ENCODE measurements around the gene PCMTD2.
A peak's percentile ranks its signal among the peaks of the same experiment; 100 is the strongest.

The PCMTD2 gene

GRCh38 chr20:64219730-64220129 is 35.8 kb upstream of the PCMTD2 start:
- no peak for DNase-seq (ENCODE audit: low read depth)
- TF ChIP-seq CTCF (IDR thresholded peaks at IDR 0.05; ENCODE audit: insufficient read depth, low read depth, low read length, missing control alignments) = no peak
- no peak overlapping the region for H3K4me3 ChIP-seq (ENCODE audit: low read length)

GRCh38 chr20:64220420-64220819 is 35.1 kb upstream of the PCMTD2 start:
- TF ChIP-seq CTCF (IDR thresholded peaks at IDR 0.05; ENCODE audit: insufficient read depth, low read depth, low read length, missing control alignments) = no peak
- no peak for DNase-seq (ENCODE audit: low read depth)
- H3K4me3 ChIP-seq (ENCODE audit: low read length) = no peak overlapping the region

GRCh38 chr20:64220891-64221527 is 34.5 kb upstream of the PCMTD2 start:
- DNase-seq (ENCODE audit: low read depth) = no peak
- TF ChIP-seq CTCF (IDR thresholded peaks at IDR 0.05; ENCODE audit: insufficient read depth, low read depth, low read length, missing control alignments) = no peak
- H3K4me3 ChIP-seq (ENCODE audit: low read length) = no peak overlapping the region

- H3K4me3 ChIP-seq (ENCODE audit: low read length) = no peak overlapping the region
- DNase-seq (ENCODE audit: low read depth) = peak; percentile 75
- no peak for TF ChIP-seq CTCF (IDR thresholded peaks at IDR 0.05; ENCODE audit: insufficient read depth, low read depth, low read length, missing control alignments)
These were observed 33.2 kb upstream of the PCMTD2 start for GRCh38 chr20:64222291-64222735.

GRCh38 chr20:64222851-64223525 is 32.6 kb upstream of the PCMTD2 start:
- TF ChIP-seq CTCF (IDR thresholded peaks at IDR 0.05; ENCODE audit: insufficient read depth, low read depth, low read length, missing control alignments) = no peak
- DNase-seq (ENCODE audit: low read depth) = no peak
- H3K4me3 ChIP-seq (ENCODE audit: low read length) = no peak overlapping the region

- DNase-seq (ENCODE audit: low read depth) = peak; percentile 9
- no peak overlapping the region for H3K4me3 ChIP-seq (ENCODE audit: low read length)
These were observed 32.0 kb upstream of the PCMTD2 start for GRCh38 chr20:64223526-64224067.

More at GRCh38 chr20:64223526-64224067, 32.0 kb upstream of the PCMTD2 start:
- TF ChIP-seq CTCF (IDR thresholded peaks at IDR 0.05; ENCODE audit: insufficient read depth, low read depth, low read length, missing control alignments) = no peak
